Adrenal gland (tissue), 12 donors: ENCODE data around the gene LMF1. TPM values are rescaled to one million over a fixed set of nuclear protein-coding genes. Genes with fewer than 3 reads are reported as not detected.

Experiments used
- DNase-seq, 7 donors: peaks; one replicate each; pipeline ENCODE4 v3.0.0-alpha.2; 2019 to 2020
- H3K27ac ChIP-seq, 5 donors: fragments of 200-600 bp; sonication (generic) in 4 of 5; 1 replicate in 3 of 5; 2 replicates in 2 of 5; pipeline versions ENCODE4 v1.5.1 to v1.8.0; 2016 to 2020; ENCODE audit warnings: mild to moderate bottlenecking in 1 of 5
- H3K27me3 ChIP-seq: fragments of 200-600 bp; 2 replicates; pipeline ENCODE4 v1.8.0; 2021
- H3K36me3 ChIP-seq, 2 donors: fragments of 200-600 bp; replicated peaks in 1 of 2; 1 replicate in 1 of 2; 2 replicates in 1 of 2; pipeline versions ENCODE4 v1.5.1 to v1.8.0; 2018 to 2022
- H3K4me1 ChIP-seq, 2 donors: fragments of 200-600 bp; replicated peaks in 1 of 2; 1 replicate in 1 of 2; 2 replicates in 1 of 2; pipeline versions ENCODE4 v1.5.1 to v1.8.0; 2018 to 2021
- H3K4me3 ChIP-seq, 4 donors: fragments of 200-600 bp; sonication (generic) in 3 of 4; one replicate each; pipeline ENCODE4 v1.5.1; 2016 to 2018
- H3K9me3 ChIP-seq, 3 donors: fragments of 200-600 bp; sonication (generic) in 1 of 3; replicated peaks in 1 of 3; 1 replicate in 2 of 3; 2 replicates in 1 of 3; pipeline versions ENCODE4 v1.5.1 to v1.8.0; 2016 to 2021
- CTCF ChIP-seq, 6 experiments: fragments of 450-650 bp in 4 of 6; fragments of 200-600 bp in 2 of 6; sonication (generic) in 1 of 6; IDR thresholded peaks; 1 replicate in 5 of 6; 2 replicates in 1 of 6; pipeline versions ENCODE4 v1.5.1 to v1.8.0; 2016 to 2021; ENCODE audit warnings: antibody characterized with exemption in 6 of 6, mild to moderate bottlenecking in 2 of 6, moderate library complexity in 1 of 6
- POLR2A ChIP-seq, 2 donors: fragments of 450-650 bp; IDR thresholded peaks; one replicate each; pipeline ENCODE4 v1.6.1; 2017; ENCODE audit warnings: antibody characterized with exemption in 2 of 2, mild to moderate bottlenecking in 2 of 2, moderate library complexity in 1 of 2
- WGBS, 4 donors: extraction: QIAGEN DNeasy Blood & Tissue Kit in 2 of 4; methylation state at CpG; one replicate each; pipeline versions ENCODE4 v1.1.5 to v1.1.7; 2013 to 2017; 5-methylcytosine and 5-hydroxymethylcytosine counted together
- intact Hi-C, 2 donors: fragments of 100-400 bp; cut with DNase I; formaldehyde crosslinking; loops; one replicate each; pipeline versions ENCODE4 v1.14.1 to v1.15.0; 2022 to 2023
- polyA plus RNA-seq, 3 donors: library from polyadenylated mRNA; stranded (reverse); fragments of 200-250 nt in 2 of 3; fragments of 350-450 nt in 1 of 3; fragmentation: Illumina TruSeq in 1 of 3; extraction: RNeasy Lipid Tissue Mini Kit (QIAGEN cat#74804) in 1 of 3; gene quantifications; one replicate each; pipeline ENCODE4 v1.2.3, GENCODE V29; 2013 to 2014
- total RNA-seq, 9 donors: library from RNA; depleted of rRNA in 4 of 9; stranded (reverse); fragments of >200 nt in 4 of 9; fragments of 120-200 nt in 1 of 9; fragmentation: NEBNext Ultra II Directional in 1 of 9; extraction: Animal tissue kit (Norgen Biotek cat#: 25700) in 1 of 9; gene quantifications; one replicate each; pipeline versions ENCODE4 v1.1.0 to v1.2.4, GENCODE V29; 2013 to 2023
- donor health status: healthy with polysubstance abuse.
- donor health status: Bipolar disorder and iron deficiency.
- donor health status: DM: yes; HTN: yes; CAD: no.
- donor health status: DM: no; HTN: no; CAD: no.
- donor health status: DM: no; HTN: no; CAD: no.
- donor health status: DM: yes; HTN: yes; CAD: no.

The LMF1 gene
- total and polyA plus RNA-seq, 12 donors = 10.5 to 101 (median 36.3) TPM

DNA sequence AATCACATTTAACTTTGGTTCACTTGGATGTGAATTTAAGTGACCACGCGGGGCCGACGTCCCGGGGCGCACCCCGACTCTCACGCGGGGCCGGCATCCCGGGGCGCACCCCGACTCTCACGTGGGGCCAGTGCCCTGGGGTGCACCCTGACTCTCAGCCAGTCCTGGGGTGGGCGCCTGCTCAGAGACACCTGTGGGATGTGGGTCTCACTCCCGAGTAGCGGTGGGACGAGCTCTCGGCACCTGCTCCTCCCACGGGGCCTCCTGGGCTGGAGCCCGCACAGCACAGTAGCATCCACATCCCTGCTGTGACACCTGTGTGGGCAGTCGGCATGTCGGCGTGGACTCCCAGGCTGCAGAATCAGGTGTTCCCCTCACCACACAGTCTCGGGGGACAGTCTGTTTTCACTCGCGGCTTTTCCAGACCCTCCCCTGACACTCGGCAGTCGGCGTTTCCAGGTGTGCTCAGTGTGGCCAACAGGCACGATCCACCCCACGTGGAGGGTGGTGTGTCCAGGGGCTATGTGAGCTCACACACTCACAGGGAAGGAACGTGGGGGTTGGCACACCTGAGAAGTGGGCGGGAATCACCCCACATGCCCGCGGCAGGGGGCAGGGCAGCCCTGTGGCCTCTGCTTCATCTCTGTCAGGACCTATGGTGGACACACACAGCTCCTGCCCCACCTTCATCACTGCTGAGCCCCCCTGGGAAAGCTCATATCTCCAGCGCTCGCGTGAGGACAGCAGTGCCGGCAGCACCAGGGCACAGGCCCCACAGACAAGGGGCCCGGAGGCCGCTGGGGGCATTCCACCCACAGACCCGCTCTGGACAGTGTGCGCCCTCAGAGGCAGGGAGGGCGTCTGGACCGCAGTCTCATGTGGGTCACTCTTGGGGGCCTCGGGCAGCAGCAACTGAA, 51.8 kb downstream of the LMF1 start:
- Histone ChIP-seq H3K27me3 (no peaks in the 10 kb centered on the region), H3K36me3 (no peaks in the 10 kb centered on the region), H3K4me3 (no peak overlapping the region), H3K4me1 (no peaks in the 10 kb centered on the region), H3K9me3 (no peaks in the 10 kb centered on the region), H3K27ac (peak overlapping the region in 2 of 5 donors; percentile 47 to 74)
- intact Hi-C loops = no loop called here
- TF ChIP-seq CTCF (IDR thresholded peaks at IDR 0.05) (no peak), POLR2A (IDR thresholded peaks at IDR 0.05) (no peak)
- 94 to 95% (median 94%) methylated on average over 10 to 47 of the region's 47 CpGs for WGBS, 4 donors
- DNase-seq = no peak

DNA sequence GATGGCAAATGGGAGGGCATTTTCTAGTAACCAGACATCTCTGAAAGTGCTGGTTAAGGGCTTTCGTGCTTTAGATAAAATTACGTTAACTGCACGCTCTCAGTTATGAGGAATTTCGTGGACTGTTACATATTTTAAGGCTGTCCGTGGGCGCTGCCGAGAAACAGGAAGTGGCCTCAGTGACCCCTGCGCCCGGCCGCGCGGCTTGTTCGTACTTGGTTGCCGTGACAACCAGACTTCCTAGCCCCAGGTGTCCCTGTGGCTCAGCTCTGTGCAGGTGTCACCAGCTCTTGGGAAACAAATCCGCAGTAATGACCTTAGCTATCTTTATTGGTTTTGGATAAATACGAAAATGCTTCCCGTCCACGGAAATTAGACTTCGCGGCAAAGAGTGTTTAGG, 52.7 kb downstream of the LMF1 start:
- H3K27ac ChIP-seq = no peak overlapping the region
- TF ChIP-seq CTCF (IDR thresholded peaks at IDR 0.05) = no peak
- no peak for TF ChIP-seq POLR2A (IDR thresholded peaks at IDR 0.05)
- H3K27me3 ChIP-seq = no peaks in the 10 kb centered on the region
- no peaks in the 10 kb centered on the region for H3K36me3 ChIP-seq
- H3K9me3 ChIP-seq = no peaks in the 10 kb centered on the region
- WGBS, 4 donors = 79 to 89% (median 83%) methylated on average over 20 of the region's 20 CpGs
- no peaks in the 10 kb centered on the region for H3K4me1 ChIP-seq
- no peak for DNase-seq
- no peak overlapping the region for H3K4me3 ChIP-seq
- intact Hi-C loops = no loop called here

- WGBS, 4 donors = 86 to 99% (median 95%) methylated on average over 10 to 21 of the region's 21 CpGs
- no peak for DNase-seq
- H3K4me1 ChIP-seq = no peaks in the 10 kb centered on the region
- TF ChIP-seq POLR2A (IDR thresholded peaks at IDR 0.05) (no peak), CTCF (IDR thresholded peaks at IDR 0.05) (no peak)
- H3K36me3 ChIP-seq = no peaks in the 10 kb centered on the region
- H3K4me3 ChIP-seq = no peak overlapping the region
- no peak overlapping the region for H3K27ac ChIP-seq
- no peaks in the 10 kb centered on the region for H3K27me3 ChIP-seq
- no peaks in the 10 kb centered on the region for H3K9me3 ChIP-seq
- intact Hi-C loops = no loop called here
Observed at GRCh38 chr16:917591-918061, 53.2 kb downstream of the LMF1 start.

GRCh38 chr16:916035-916799, 54.6 kb downstream of the LMF1 start:
- Histone ChIP-seq H3K4me1 (no peaks in the 10 kb centered on the region), H3K36me3 (no peaks in the 10 kb centered on the region), H3K4me3 (no peak overlapping the region), H3K27me3 (no peaks in the 10 kb centered on the region), H3K9me3 (no peaks in the 10 kb centered on the region), H3K27ac (no peak overlapping the region)
- TF ChIP-seq POLR2A (IDR thresholded peaks at IDR 0.05) (no peak), CTCF (IDR thresholded peaks at IDR 0.05) (no peak)
- intact Hi-C loops = no loop called here
- WGBS, 4 donors = 87 to 92% (median 91%) methylated on average over 24 to 26 of the region's 26 CpGs
- DNase-seq = no peak
